ENCODE results near the gene PKMYT1.
"Not testable (repeated sequence)": the region's sequence is repeated elsewhere in the genome, so short reads cannot be mapped to it uniquely, and the experiment has no call there.

GRCh38 chr16:2943716-2944115 lies 36.5 kb downstream of the PKMYT1 start:
- TF ChIP-seq CTCF, POLR2A (IDR thresholded peaks at IDR 0.05): not testable (repeated sequence)
